ENCODE data around the gene HRH2. TPM values are rescaled to one million over a fixed set of nuclear protein-coding genes. Genes with fewer than 3 reads are reported as not detected.

The HRH2 gene
- total RNA-seq, 4 donors from 2014 or later: 0.13 to 3.5 (median 1.3) TPM

GRCh38 chr5:175664723-175665122, 6.9 kb downstream of the HRH2 start:
- intact Hi-C loops (cut with DNase I; ENCODE audit: low total_unique reads): no loop called here
- DNase-seq (ENCODE audit: low spot score in 2 of 2): no peak
- TF ChIP-seq POLR2A (IDR thresholded peaks at IDR 0.05) (no peak), CTCF (IDR thresholded peaks at IDR 0.05) (no peak)
- no peak overlapping the region for H3K4me3 ChIP-seq (ENCODE audit: low read depth, poor library complexity, severe bottlenecking)
- WGBS, 2 donors: 84 to 91% methylated on average over 11 of the region's 11 CpGs

- TF ChIP-seq CTCF (IDR thresholded peaks at IDR 0.05) (no peak), POLR2A (IDR thresholded peaks at IDR 0.05) (no peak)
- no peak overlapping the region for H3K4me3 ChIP-seq (ENCODE audit: low read depth, poor library complexity, severe bottlenecking)
- intact Hi-C loops (cut with DNase I; ENCODE audit: low total_unique reads): no loop called here
- no peak for DNase-seq (ENCODE audit: low spot score in 2 of 2)
- 82% methylated on average over 6 of the region's 6 CpGs for WGBS, 2 donors
Measured at GRCh38 chr5:175666216-175666615, 8.3 kb downstream of the HRH2 start.

- H3K4me3 ChIP-seq (ENCODE audit: low read depth, poor library complexity, severe bottlenecking): no peak overlapping the region
- TF ChIP-seq CTCF (IDR thresholded peaks at IDR 0.05) (no peak), POLR2A (IDR thresholded peaks at IDR 0.05) (no peak)
- 81 to 86% methylated on average over 5 of the region's 5 CpGs for WGBS, 2 donors
- intact Hi-C loops (cut with DNase I; ENCODE audit: low total_unique reads): no loop called here
- DNase-seq (ENCODE audit: low spot score in 2 of 2): no peak
Measured at GRCh38 chr5:175668006-175668405, 10.1 kb downstream of the HRH2 start.

- no peak for DNase-seq (ENCODE audit: low spot score in 2 of 2)
- no peak for TF ChIP-seq CTCF (IDR thresholded peaks at IDR 0.05)
- TF ChIP-seq POLR2A (IDR thresholded peaks at IDR 0.05): no peak
- H3K4me3 ChIP-seq (ENCODE audit: low read depth, poor library complexity, severe bottlenecking): no peak overlapping the region
- intact Hi-C loops (cut with DNase I; ENCODE audit: low total_unique reads): no loop called here
- 92 to 97% methylated on average over 3 of the region's 3 CpGs for WGBS, 2 donors
Measured at GRCh38 chr5:175670372-175670771, 12.5 kb downstream of the HRH2 start.

- DNase-seq (ENCODE audit: low spot score in 2 of 2): no peak
- 22 to 23% methylated on average over 4 of the region's 4 CpGs for WGBS, 2 donors
- no peak for TF ChIP-seq CTCF (IDR thresholded peaks at IDR 0.05)
- no peak for TF ChIP-seq POLR2A (IDR thresholded peaks at IDR 0.05)
- intact Hi-C loops (cut with DNase I; ENCODE audit: low total_unique reads): no loop called here
- no peak overlapping the region for H3K4me3 ChIP-seq (ENCODE audit: low read depth, poor library complexity, severe bottlenecking)
Measured at GRCh38 chr5:175671013-175671412, 13.1 kb downstream of the HRH2 start.

GRCh38 chr5:175672976-175673648, 15.2 kb downstream of the HRH2 start:
- 51 to 53% methylated on average over 12 of the region's 12 CpGs for WGBS, 2 donors
- H3K4me3 ChIP-seq (ENCODE audit: low read depth, poor library complexity, severe bottlenecking): no peak overlapping the region
- DNase-seq (ENCODE audit: low spot score in 2 of 2): no peak
- TF ChIP-seq POLR2A (IDR thresholded peaks at IDR 0.05): no peak
- no peak for TF ChIP-seq CTCF (IDR thresholded peaks at IDR 0.05)
- intact Hi-C loops (cut with DNase I; ENCODE audit: low total_unique reads): no loop called here

Data from lower leg skin (tissue), 4 donors.